Tibial artery (tissue), 4 donors: ENCODE measurements around the gene LHX6.

ENCODE experiments used
- DNase-seq, 2 donors: peaks; one replicate each; pipeline ENCODE4 v3.0.0-alpha.2; 2019
- H3K27ac ChIP-seq, 2 donors: fragments of 200-600 bp; sonication (generic) in 1 of 2; 1 replicate in 1 of 2; 2 replicates in 1 of 2; pipeline ENCODE4 v1.5.1; 2018 to 2019; ENCODE audit warnings: mild to moderate bottlenecking in 1 of 2
- H3K27me3 ChIP-seq, 2 donors: fragments of 200-600 bp; sonication (generic) in 1 of 2; one replicate each; pipeline versions ENCODE4 v1.5.1 to v1.6.0; 2016 to 2019
- H3K36me3 ChIP-seq, 3 donors: fragments of 200-600 bp; sonication (generic) in 2 of 3; one replicate each; pipeline ENCODE4 v1.5.1; 2016 to 2019; ENCODE audit warnings: mild to moderate bottlenecking in 2 of 3
- H3K4me1 ChIP-seq, 4 donors: fragments of 200-600 bp; sonication (generic) in 2 of 4; 1 replicate in 3 of 4; 2 replicates in 1 of 4; pipeline ENCODE4 v1.5.1; 2016 to 2019
- H3K4me3 ChIP-seq, 2 donors: fragments of 200-600 bp; sonication (generic) in 1 of 2; 1 replicate in 1 of 2; 2 replicates in 1 of 2; pipeline ENCODE4 v1.5.1; 2018 to 2019; ENCODE audit warnings: mild to moderate bottlenecking in 2 of 2
- H3K9me3 ChIP-seq, 3 donors: fragments of 200-600 bp; sonication (generic) in 1 of 3; one replicate each; pipeline ENCODE4 v1.5.1; 2016 to 2019
- intact Hi-C: fragments of 100-400 bp; cut with DNase I; formaldehyde crosslinking; loops from one replicate; pipeline ENCODE4 v1.15.0; 2023; ENCODE audit warnings: low total_unique reads
- TF ChIP-seq, protein P1 (sequence below), 2 experiments: fragments of 200-600 bp in 1 of 2; fragments of 450-650 bp in 1 of 2; IDR thresholded peaks; one replicate each; pipeline ENCODE4 v1.5.1; 2017 to 2019; ENCODE audit warnings: antibody characterized with exemption in 2 of 2, mild to moderate bottlenecking in 1 of 2, moderate library complexity in 1 of 2

Gene LHX6

DNA sequence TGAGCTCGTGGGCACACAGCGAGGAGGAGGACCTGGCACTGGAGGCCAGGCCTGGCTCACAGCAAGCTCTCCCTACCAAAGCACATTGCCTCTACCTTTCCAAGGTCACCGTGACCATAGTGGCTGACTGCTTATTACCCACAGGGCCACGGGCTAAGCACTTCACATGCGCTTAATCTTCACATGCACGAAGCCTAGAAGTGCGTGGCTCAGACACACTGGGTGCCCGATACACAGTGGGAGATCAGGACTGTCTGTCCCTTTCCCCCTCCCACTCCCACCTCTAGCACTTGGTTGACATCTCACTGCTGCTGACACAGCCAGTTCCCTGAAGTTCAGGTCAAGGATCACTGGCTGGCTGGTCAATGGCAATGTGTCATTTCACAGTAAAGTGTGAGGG lies 23.6 kb downstream of the LHX6 start:
- no peaks in the 10 kb centered on the region for H3K9me3 ChIP-seq
- no peak for DNase-seq
- H3K4me3 ChIP-seq = no peak overlapping the region
- TF ChIP-seq, protein P1, sequence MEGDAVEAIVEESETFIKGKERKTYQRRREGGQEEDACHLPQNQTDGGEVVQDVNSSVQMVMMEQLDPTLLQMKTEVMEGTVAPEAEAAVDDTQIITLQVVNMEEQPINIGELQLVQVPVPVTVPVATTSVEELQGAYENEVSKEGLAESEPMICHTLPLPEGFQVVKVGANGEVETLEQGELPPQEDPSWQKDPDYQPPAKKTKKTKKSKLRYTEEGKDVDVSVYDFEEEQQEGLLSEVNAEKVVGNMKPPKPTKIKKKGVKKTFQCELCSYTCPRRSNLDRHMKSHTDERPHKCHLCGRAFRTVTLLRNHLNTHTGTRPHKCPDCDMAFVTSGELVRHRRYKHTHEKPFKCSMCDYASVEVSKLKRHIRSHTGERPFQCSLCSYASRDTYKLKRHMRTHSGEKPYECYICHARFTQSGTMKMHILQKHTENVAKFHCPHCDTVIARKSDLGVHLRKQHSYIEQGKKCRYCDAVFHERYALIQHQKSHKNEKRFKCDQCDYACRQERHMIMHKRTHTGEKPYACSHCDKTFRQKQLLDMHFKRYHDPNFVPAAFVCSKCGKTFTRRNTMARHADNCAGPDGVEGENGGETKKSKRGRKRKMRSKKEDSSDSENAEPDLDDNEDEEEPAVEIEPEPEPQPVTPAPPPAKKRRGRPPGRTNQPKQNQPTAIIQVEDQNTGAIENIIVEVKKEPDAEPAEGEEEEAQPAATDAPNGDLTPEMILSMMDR (IDR thresholded peaks at IDR 0.05) = no peak
- intact Hi-C loops = no loop called here
- peaks cover 0 to 15% of the 10 kb centered on the region in 2 donors for H3K27me3 ChIP-seq
- H3K36me3 ChIP-seq = no peaks in the 10 kb centered on the region
- no peaks in the 10 kb centered on the region for H3K4me1 ChIP-seq
- no peak overlapping the region for H3K27ac ChIP-seq

DNA sequence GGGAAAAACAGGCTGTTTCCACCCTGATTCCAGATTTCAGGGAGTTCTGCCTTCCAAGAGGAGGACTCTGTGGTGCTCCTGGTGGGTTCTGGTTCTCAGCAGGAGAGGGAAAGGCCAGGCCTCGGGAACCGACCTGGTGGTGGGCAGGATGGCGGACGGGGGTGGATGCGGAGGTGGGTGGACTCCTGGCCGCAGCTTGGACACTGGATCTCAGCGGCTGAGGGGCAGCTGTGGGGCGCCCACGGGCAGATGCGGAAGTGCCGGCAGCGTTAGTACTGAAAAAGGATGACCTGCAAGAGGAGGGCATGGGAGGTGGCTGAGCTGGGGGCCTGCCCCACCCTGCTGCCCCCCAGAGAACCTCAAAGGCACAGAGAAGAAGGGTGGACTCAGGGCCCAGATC lies 24.3 kb downstream of the LHX6 start:
- no peak overlapping the region for H3K27ac ChIP-seq
- intact Hi-C loops = no loop called here
- no peak for DNase-seq

DNA sequence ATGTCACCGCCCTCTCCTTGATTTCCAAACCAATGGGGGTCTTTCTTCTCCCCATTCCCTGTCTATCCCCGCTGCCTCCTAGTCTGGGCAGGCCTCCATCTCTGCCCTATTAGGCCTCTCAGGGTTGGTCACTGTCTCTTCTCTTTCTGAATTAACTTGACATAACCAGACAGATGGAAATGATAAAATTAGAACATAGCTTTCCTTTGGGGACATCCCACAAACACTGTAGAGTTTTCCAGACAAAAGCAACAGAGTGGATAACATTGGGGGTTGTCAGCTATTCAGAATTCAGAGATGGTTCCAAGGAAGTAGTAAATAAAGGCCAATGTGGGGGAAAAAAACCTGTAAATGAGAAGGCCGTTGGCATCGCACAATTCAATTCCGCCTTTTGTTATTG lies 24.7 kb downstream of the LHX6 start:
- H3K4me1 ChIP-seq = no peaks in the 10 kb centered on the region
- peaks cover 0 to 8% of the 10 kb centered on the region in 2 donors for H3K27me3 ChIP-seq
- TF ChIP-seq, protein P1 (IDR thresholded peaks at IDR 0.05) = no peak
- DNase-seq = no peak
- H3K27ac ChIP-seq = no peak overlapping the region
- H3K36me3 ChIP-seq = no peaks in the 10 kb centered on the region
- intact Hi-C loops = no loop called here
- H3K9me3 ChIP-seq = no peaks in the 10 kb centered on the region
- no peak overlapping the region for H3K4me3 ChIP-seq

More for the DNA sequence above, 24.3 kb downstream of the LHX6 start:
- TF ChIP-seq, protein P1 (IDR thresholded peaks at IDR 0.05) = no peak
- H3K9me3 ChIP-seq = no peaks in the 10 kb centered on the region
- H3K36me3 ChIP-seq = no peaks in the 10 kb centered on the region
- peaks cover 0 to 10% of the 10 kb centered on the region in 2 donors for H3K27me3 ChIP-seq
- H3K4me1 ChIP-seq = no peaks in the 10 kb centered on the region
- H3K4me3 ChIP-seq = no peak overlapping the region

DNA sequence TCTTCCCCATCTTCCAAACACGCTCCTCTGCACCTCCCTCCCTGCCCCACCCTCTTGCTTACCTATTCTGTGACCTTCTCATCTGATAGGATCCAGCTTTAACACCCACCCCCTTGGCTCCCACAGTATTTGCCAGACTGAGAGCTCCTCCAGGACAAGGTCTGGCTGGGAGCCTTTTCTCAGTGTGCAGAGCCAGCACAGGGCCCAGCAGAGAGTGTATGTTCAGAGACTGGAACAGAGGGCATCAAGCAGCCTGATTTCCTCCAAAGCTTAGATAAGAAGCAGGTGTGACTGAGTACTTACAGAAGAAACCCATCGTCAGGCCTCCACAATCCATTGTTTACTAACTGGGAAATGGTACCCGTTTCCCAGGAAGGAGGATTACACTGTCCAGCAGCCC lies 26.6 kb downstream of the LHX6 start:
- Histone ChIP-seq H3K27me3 (peaks cover 0 to 13% of the 10 kb centered on the region in 2 donors), H3K36me3 (no peaks in the 10 kb centered on the region), H3K27ac (no peak overlapping the region), H3K9me3 (no peaks in the 10 kb centered on the region), H3K4me1 (no peaks in the 10 kb centered on the region), H3K4me3 (no peak overlapping the region)
- no peak for DNase-seq
- intact Hi-C loops = no loop called here
- TF ChIP-seq, protein P1 (IDR thresholded peaks at IDR 0.05) = no peak

DNA sequence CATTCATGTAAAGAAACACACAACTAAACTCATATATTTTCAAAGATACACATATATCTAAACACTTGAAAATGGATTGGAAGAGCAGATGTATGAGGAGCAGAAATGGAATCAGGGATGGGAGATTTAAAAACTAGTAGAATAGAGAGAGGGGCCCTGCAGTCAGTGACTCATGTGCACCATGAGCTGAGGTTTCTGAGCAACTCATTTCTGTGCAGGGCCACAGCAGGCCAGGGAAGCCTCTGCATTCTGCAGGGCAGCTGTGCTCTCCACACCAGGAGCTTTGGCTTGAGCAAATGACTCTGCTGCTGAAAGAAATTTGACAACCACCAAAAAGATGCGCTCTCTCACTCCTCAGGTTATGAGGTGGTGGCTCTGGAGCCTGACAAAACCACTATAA lies 27.1 kb downstream of the LHX6 start:
- no peak for DNase-seq
- H3K36me3 ChIP-seq = no peaks in the 10 kb centered on the region
- H3K4me3 ChIP-seq = no peak overlapping the region
- no peaks in the 10 kb centered on the region for H3K9me3 ChIP-seq
- intact Hi-C loops = no loop called here
- no peak overlapping the region for H3K27ac ChIP-seq
- peaks cover 0 to 14% of the 10 kb centered on the region in 2 donors for H3K27me3 ChIP-seq
- TF ChIP-seq, protein P1 (IDR thresholded peaks at IDR 0.05) = no peak
- H3K4me1 ChIP-seq = no peaks in the 10 kb centered on the region

DNA sequence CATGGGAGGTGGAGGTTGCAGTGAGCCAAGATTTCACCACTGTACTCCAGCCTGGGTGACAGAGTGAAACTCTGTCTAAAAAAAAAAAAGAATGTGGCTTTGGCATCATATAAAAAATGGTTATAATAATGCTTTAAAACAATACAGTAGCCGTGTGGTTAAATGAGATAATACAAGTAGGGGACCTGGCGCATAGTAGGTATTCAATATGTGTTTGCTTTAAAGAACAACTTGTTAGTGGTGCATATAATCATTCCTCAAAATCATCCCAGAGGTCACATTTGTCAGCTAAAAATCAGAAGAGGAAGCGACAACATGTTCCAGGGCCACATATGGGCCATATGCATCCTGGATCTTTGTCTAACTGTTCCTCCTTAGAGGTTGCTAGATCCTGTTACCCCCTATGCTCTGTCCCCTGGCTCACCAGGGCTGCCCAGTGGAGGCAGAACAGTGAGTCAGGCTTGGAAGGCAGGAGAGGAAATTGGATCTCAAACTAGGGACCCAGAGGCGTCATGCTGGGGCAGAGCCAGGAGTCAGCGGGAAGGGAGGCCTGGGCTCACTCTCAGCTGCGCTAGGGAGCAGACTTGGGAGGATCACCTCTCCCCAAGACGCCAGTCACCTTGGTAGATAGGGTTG lies 27.7 kb downstream of the LHX6 start:
- H3K27me3 ChIP-seq = peaks cover 0 to 14% of the 10 kb centered on the region in 2 donors
- H3K4me1 ChIP-seq = no peaks in the 10 kb centered on the region
- intact Hi-C loops = no loop called here
- DNase-seq = no peak
- no peaks in the 10 kb centered on the region for H3K9me3 ChIP-seq
- H3K27ac ChIP-seq = no peak overlapping the region
- H3K36me3 ChIP-seq = no peaks in the 10 kb centered on the region
- TF ChIP-seq, protein P1 (IDR thresholded peaks at IDR 0.05) = no peak
- no peak overlapping the region for H3K4me3 ChIP-seq
